Activated naive CD8-positive, alpha-beta T cell treated with anti-CD3 and anti-CD28 coated beads for 36 hours (primary cell): ENCODE data around the gene GDF11. TPM values are rescaled to one million over a fixed set of nuclear protein-coding genes. Genes with fewer than 3 reads are reported as not detected.

Experiments used
- DNase-seq: peaks from one replicate; pipeline ENCODE4 v3.0.0; 2021
- H3K27ac Mint-ChIP-seq: one replicate; pipeline ENCODE4 v1.8.0; 2022; ENCODE audit warnings: mild to moderate bottlenecking, moderate library complexity, mixed read lengths
- H3K27me3 Mint-ChIP-seq: one replicate; pipeline ENCODE4 v1.8.0; 2022; ENCODE audit warnings: mild to moderate bottlenecking, mixed read lengths
- H3K36me3 Mint-ChIP-seq: one replicate; pipeline ENCODE4 v1.8.0; 2021; ENCODE audit warnings: mild to moderate bottlenecking, mixed read lengths
- H3K4me1 Mint-ChIP-seq: one replicate; pipeline ENCODE4 v1.8.0; 2021; ENCODE audit warnings: mixed read lengths
- H3K4me3 Mint-ChIP-seq: one replicate; pipeline ENCODE4 v1.8.0; 2022; ENCODE audit warnings: mild to moderate bottlenecking, moderate library complexity, mixed read lengths
- H3K9me3 Mint-ChIP-seq: one replicate; pipeline ENCODE4 v1.8.0; 2022; ENCODE audit warnings: mixed read lengths
- total RNA-seq, 2 experiments: library from RNA; stranded (reverse); gene quantifications; one replicate each; pipeline ENCODE4 v1.2.3, GENCODE V29; 2021

GDF11 gene
- total RNA-seq = 10 to 100 TPM; 11.9 to 12.9 TPM

DNA sequence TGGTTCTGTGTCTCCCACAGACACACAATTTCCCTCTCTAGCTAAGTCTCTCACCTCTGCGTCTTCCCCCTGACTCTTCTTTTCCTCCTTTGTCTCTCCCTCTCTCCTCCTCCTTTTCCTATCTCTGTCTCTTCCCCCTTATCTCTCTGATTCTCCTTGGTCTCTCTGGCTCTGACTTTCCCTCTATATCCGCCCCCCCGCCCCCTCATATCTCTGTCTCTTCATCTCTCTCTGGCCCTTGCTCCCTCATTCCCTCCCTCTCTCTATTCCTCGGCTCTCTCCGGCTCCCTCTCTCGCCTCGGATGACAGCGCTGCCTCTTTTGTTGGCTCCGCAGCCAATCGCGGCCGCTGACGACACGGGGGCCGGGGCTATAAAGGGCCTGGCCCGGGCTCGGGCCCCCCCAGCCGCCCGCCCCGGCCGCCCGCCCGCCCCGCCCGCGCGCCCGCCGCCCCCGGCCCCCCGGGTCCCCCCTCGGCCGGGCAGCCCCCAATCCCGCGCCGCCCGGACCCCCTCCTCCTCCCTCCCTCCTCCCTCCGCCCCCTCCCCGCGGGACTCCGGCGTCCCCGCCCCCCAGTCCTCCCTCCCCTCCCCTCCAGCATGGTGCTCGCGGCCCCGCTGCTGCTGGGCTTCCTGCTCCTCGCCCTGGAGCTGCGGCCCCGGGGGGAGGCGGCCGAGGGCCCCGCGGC lies at the start of gene GDF11:
TSS of gene GDF11 (plus strand) at position 404 of the 687 bp plus-strand sequence. CDS start at position 599, 195 bp downstream.
- Mint-ChIP-seq H3K4me1 (peaks cover 42% of the 10 kb centered on the region), H3K36me3 (no peaks in the 10 kb centered on the region), H3K4me3 (peak within 1 kb of the TSS; percentile 85), H3K27me3 (no peaks in the 10 kb centered on the region), H3K27ac (peak within 1 kb of the TSS; percentile 69), H3K9me3 (no peaks in the 10 kb centered on the region)
- DNase-seq = peak; percentile 80

DNA sequence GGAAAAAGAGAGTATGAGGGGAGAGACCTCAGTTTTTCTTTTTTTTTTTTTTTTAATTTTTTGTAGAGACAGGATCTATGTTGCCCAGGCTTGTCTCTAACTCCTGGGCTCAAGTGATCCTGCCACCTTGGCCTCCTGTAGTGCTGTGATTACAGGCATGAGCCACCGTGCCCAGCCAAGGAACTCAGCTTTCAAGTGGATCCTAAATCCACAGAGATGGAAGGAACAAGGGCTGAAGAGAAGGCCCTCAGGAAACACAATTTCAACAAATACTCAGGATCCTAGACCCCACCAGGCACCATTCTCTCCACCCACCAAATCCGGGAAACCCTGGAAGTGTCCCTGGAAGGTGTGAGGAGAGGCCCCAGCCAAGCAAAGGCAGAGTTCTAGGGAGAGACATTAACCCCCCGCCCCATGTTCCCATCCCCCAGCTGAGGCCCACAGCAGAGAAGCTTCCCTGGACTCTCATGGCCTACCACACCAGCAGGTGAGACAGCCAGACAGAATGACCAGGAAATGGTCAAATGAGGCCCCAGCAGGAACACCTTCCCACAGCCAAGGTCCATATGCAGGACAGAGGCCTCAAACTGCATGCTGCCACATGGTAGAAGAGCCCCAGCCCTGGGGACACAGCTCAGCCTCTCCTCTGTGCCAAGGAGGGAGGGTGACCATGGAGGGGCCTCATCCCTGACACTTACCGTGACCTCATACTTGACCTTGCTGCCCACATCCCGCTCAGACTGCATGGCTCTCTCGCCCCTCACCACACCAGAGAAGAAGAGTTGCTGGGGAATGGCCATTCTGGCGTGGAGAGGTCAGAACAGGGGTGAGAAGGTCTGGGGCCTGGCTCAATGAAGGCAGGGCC lies 49.4 kb upstream of the GDF11 start:
- Mint-ChIP-seq H3K4me1 (no peaks in the 10 kb centered on the region), H3K27me3 (no peaks in the 10 kb centered on the region), H3K4me3 (no peak overlapping the region), H3K27ac (no peak overlapping the region), H3K9me3 (no peaks in the 10 kb centered on the region), H3K36me3 (no peaks in the 10 kb centered on the region)
- no peak for DNase-seq

DNA sequence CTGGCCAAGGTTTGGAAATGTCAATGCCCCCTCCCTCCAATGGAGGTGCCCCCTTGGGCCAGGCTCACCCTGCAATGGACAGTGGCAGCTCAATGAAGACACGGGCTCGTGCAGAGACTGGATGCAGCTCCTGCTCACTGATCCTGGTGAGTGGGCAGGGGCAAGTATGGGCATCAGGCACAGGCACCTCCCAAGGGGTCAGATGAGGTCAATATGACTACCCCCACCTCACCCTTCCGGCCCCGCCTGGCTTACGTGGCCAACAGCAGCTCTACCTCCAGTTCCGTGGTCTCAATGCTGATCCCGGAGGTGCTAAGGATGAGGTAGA lies 48.8 kb upstream of the GDF11 start:
- H3K27me3 Mint-ChIP-seq = no peaks in the 10 kb centered on the region
- no peak overlapping the region for H3K4me3 Mint-ChIP-seq
- H3K9me3 Mint-ChIP-seq = no peaks in the 10 kb centered on the region
- DNase-seq = no peak
- H3K4me1 Mint-ChIP-seq = no peaks in the 10 kb centered on the region
- no peaks in the 10 kb centered on the region for H3K36me3 Mint-ChIP-seq
- H3K27ac Mint-ChIP-seq = no peak overlapping the region

DNA sequence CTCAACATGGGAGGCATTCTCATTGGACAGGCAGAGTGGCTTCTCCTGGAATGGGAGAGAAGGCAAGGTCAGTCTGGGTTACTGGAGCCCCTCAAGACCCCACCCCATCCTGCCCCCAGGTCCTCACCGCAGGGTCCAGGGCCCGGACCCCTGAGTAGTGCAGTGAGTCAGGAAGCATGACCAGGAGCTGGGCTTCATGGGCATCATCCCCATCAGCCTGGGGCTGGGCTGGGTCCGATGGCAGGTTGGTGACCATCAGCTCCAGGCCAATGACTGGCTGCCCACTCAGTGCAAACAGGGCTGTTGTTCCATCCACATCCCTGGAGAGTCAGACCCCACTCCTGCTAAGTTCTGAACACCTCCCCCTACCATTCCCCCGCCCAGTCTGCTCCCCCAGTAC lies 48.3 kb upstream of the GDF11 start:
- Mint-ChIP-seq H3K27ac (no peak overlapping the region), H3K36me3 (no peaks in the 10 kb centered on the region), H3K4me1 (no peaks in the 10 kb centered on the region), H3K4me3 (no peak overlapping the region), H3K9me3 (no peaks in the 10 kb centered on the region), H3K27me3 (no peaks in the 10 kb centered on the region)
- no peak for DNase-seq

DNA sequence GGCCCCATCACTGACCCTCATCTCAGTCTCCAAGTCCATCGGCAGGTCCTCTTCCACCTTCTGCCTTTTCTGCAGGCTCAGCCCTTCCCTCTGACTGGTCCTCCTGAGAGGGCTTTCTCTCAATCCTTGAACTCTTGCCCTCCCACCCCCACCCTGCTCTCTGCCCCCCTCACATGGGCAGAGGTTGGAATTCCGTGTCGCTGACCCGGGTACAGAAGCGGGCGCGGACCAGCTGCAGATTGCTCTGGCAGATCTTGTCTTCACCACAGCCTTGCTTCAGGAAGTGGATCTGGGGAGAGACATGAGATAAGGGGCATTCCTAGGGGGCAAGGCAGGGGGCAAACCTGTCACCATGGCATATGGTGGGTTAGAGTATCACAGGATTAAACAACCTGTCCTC lies 47.6 kb upstream of the GDF11 start:
- H3K4me1 Mint-ChIP-seq = no peaks in the 10 kb centered on the region
- H3K27me3 Mint-ChIP-seq = no peaks in the 10 kb centered on the region

DNA sequence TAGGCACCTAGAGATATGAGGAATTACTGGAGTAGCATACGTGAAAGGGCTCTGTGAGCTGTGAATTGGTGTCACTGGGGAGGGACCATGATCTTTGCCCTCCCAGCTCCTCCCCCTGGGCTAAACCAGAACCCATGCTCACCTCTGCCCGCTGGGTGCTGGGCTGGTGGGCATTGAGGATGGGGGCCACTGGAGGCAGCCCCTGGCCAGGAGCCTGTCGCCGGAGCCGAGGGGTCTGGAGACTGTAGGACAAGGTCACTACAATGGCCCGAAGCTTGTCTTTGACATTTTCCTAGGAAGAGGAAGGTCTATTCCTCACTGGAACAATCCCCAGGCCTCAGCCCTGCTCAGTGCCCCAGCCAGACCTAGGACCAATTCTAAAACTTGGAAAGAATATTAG lies 46.8 kb upstream of the GDF11 start:
- Mint-ChIP-seq H3K36me3 (no peaks in the 10 kb centered on the region), H3K27me3 (no peaks in the 10 kb centered on the region), H3K4me1 (no peaks in the 10 kb centered on the region), H3K4me3 (no peak overlapping the region), H3K27ac (no peak overlapping the region), H3K9me3 (no peaks in the 10 kb centered on the region)
- DNase-seq = no peak

More for the DNA sequence above, 47.6 kb upstream of the GDF11 start:
- Mint-ChIP-seq H3K27ac (no peak overlapping the region), H3K4me3 (no peak overlapping the region), H3K36me3 (no peaks in the 10 kb centered on the region), H3K9me3 (no peaks in the 10 kb centered on the region)
- no peak for DNase-seq

DNA sequence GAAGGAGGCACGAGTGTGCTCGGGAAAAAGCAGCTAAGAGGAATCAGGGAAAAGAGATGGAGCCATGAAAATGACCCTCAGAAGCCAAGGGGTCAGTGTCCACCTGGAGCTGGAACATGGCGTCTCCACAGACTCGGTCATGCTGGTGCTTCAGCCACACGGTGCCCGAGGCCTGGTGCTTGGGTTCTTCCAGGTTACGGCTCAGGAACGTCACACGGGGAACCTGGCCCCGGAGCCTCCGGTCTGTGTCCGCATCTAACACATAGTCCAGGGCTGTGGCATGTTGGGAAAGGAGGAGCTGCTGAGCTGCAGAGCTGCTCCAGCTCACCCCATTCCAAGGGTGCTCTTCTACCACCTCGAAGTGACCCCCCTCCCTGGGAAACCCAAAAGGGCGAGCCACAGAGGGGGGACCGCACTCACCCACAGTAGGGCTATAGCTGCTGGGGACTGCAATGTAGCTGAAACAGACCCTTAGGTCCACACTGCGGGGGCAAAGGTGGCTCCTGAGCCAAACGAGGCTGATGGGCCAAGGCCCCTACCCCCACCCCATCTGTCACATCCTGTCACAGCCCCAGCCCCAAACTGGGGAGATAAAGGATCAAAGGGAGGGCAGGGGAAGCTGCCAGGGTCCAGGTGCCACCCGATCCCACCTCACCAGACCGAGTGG lies 46.0 kb upstream of the GDF11 start:
- no peak overlapping the region for H3K4me3 Mint-ChIP-seq
- DNase-seq = no peak
- no peaks in the 10 kb centered on the region for H3K36me3 Mint-ChIP-seq
- no peaks in the 10 kb centered on the region for H3K9me3 Mint-ChIP-seq
- no peaks in the 10 kb centered on the region for H3K27me3 Mint-ChIP-seq
- no peaks in the 10 kb centered on the region for H3K4me1 Mint-ChIP-seq
- H3K27ac Mint-ChIP-seq = no peak overlapping the region

DNA sequence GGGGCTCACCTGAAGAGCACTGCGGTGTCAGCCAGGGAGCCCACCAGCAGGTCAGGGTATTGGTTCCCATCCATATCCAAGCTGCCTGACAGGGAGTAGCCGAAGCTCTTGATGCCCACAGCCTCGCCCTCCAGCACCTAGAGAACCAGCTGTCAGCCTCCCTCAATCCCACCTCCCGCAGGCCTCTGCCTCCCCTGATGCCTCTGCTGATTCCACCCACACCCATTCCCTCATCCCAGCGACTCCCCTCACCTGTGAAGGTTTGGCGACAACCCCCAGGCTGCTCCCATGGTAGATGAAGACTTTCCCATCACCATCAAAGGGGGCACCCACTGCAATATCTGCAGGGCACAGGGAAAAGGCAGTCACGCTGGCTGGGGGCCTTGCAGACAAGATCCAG lies 45.2 kb upstream of the GDF11 start:
- Mint-ChIP-seq H3K4me3 (no peak overlapping the region), H3K4me1 (no peaks in the 10 kb centered on the region), H3K27me3 (no peaks in the 10 kb centered on the region), H3K9me3 (no peaks in the 10 kb centered on the region), H3K27ac (no peak overlapping the region), H3K36me3 (no peaks in the 10 kb centered on the region)
- no peak for DNase-seq

DNA sequence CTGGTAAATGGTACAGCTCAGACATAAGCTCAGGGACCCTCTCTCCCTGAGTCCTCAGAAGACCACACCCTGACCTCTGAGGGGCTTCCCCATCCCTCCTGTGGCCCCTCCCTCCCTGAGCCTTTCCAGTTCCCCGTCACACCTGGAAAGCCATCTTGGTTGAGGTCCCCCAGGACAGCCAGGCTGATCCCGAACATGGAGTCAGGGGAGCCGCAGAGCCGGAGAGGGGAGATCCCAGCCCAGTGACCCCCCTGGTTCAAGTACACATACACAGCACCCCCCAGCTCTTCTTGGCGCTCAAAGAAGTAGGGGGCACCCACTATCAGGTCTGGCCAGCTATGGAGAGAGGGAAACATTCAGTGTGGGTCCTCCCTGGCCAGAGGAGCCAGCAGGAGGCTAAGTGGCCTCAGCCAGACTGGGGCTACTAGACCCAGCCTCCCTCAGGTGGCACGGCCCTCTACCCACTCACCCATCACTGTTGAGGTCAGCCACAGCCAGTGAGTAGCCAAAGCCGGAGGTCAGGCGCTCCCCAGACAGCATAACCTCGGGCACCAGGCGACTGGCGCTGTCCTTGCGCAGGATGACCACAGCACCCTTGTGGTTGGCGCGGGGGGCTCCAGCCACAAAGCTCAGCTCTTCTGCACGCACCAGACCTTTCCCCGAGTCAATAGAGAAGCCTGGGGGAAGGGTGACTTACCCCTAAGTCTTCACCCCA lies 44.5 kb upstream of the GDF11 start:
- Mint-ChIP-seq H3K4me1 (no peaks in the 10 kb centered on the region), H3K4me3 (no peak overlapping the region), H3K9me3 (no peaks in the 10 kb centered on the region), H3K36me3 (no peaks in the 10 kb centered on the region), H3K27ac (no peak overlapping the region), H3K27me3 (no peaks in the 10 kb centered on the region)
- DNase-seq = no peak

DNA sequence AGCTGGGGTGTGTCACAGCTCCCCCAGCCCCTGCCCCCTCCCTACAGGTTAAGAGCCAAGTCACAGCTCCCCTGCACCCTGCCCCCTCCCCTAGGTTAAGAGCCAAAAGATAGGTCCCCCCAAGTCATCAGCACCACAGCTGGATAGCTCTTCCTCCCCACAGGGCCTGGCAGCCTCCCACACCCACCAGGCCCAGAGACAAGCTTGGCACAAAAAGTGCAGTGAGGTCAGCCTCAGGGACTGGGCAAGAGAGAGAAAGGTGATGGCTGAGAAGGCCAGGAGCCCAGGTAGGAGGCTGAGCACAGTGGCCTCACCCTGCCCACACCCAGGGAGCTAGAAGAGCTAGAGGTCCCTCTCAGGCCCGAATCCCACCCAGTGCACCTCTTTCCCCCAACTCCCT lies 44.0 kb upstream of the GDF11 start:
- no peak for DNase-seq
- H3K27me3 Mint-ChIP-seq = no peaks in the 10 kb centered on the region
- H3K9me3 Mint-ChIP-seq = no peaks in the 10 kb centered on the region
- H3K36me3 Mint-ChIP-seq = no peaks in the 10 kb centered on the region
- no peaks in the 10 kb centered on the region for H3K4me1 Mint-ChIP-seq
- H3K27ac Mint-ChIP-seq = no peak overlapping the region
- H3K4me3 Mint-ChIP-seq = no peak overlapping the region

DNA sequence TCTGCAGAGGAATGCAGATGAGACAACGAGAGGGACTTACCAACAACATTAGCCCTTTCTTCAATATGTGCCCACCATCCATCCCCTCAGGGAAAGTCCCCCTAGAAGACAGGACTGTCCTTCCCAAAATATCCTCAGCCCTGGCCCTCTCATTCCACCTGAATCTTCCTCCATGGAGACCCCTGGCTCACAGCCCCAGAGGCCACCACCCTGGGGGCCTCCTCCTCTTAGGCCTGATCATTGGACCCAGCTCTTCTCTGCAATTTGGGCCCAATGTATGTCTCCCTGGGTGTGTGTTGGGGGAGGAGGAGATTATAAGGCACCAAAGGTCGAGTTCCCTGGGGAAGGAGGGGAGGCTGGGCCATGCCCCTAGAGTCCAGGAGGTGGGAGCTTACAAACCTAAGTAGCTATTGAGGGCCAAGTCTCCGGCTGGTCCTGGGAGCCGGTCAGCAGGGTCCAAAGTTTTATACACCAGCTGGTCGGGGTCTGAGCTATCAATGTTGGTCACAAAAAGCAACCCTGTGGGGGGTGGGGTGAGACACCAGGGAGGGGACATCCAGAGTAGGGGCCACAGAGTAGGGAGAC lies 43.4 kb upstream of the GDF11 start:
- no peaks in the 10 kb centered on the region for H3K36me3 Mint-ChIP-seq
- no peaks in the 10 kb centered on the region for H3K4me1 Mint-ChIP-seq
- H3K27me3 Mint-ChIP-seq = no peaks in the 10 kb centered on the region
- no peak overlapping the region for H3K4me3 Mint-ChIP-seq
- H3K27ac Mint-ChIP-seq = no peak overlapping the region
- no peaks in the 10 kb centered on the region for H3K9me3 Mint-ChIP-seq
- no peak for DNase-seq

DNA sequence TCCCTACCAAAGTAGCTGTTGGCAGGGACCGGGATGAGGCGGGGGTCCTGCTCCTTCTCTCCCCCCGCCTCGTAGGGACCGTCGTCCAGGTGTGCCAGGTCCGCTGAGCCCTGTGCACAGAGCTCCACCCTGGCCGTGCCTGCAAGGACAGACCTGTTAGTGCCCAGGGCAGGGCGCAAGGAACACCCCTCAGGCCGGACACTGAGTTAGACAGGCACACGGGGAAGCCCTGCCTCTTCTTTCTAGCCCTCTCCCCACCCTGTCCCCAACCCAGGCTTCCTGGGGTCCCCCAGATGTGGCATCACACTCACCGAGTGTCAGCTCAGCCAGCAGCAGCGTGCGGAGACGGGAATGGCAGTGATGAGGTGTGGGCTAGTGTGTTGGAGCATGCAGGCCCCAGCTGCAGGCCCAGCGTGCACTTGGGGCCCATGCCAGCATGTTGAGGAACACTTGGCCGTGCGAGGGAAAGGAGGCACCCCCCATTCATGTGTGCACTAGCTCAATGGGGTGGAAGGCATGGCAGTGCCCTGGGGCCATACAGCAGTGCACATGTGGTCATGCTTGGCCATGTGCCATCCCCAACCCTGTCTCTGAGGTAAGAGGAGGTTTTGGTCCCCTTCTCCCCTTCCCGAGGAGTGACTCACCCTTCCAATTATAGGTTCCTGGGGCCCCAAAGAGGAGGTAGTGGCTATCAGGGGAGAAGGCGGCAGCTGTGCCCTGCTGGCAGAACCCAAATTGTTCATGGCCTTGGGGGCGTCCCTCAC lies 42.5 kb upstream of the GDF11 start:
- Mint-ChIP-seq H3K9me3 (no peaks in the 10 kb centered on the region), H3K27ac (no peak overlapping the region), H3K4me1 (no peaks in the 10 kb centered on the region), H3K4me3 (no peak overlapping the region), H3K36me3 (no peaks in the 10 kb centered on the region), H3K27me3 (no peaks in the 10 kb centered on the region)
- DNase-seq = no peak

DNA sequence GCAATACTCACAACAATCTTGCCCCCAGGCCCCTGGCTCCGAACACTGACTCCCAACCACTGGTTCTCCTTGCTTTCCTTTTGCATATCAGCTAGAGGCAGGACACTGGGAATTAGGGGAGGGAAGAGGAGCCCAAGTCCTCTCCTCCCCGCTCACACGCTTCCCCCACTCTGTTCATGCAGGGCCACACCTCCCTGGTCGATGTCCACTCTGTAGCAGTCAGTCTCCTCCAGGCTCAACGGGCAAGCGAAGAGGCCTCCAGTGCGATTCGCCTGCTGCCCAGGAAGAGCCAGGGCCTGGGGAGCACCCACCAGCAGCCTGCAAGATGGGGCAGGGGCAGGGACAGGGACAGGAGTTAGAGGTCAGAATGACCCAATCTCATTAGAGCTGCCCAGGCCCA lies 40.1 kb upstream of the GDF11 start:
- peaks cover 5% of the 10 kb centered on the region for H3K4me1 Mint-ChIP-seq
- peaks cover 10% of the 10 kb centered on the region for H3K27me3 Mint-ChIP-seq
- no peaks in the 10 kb centered on the region for H3K9me3 Mint-ChIP-seq
- no peak overlapping the region for H3K27ac Mint-ChIP-seq
- no peak overlapping the region for H3K4me3 Mint-ChIP-seq
- no peaks in the 10 kb centered on the region for H3K36me3 Mint-ChIP-seq
- DNase-seq = no peak

DNA sequence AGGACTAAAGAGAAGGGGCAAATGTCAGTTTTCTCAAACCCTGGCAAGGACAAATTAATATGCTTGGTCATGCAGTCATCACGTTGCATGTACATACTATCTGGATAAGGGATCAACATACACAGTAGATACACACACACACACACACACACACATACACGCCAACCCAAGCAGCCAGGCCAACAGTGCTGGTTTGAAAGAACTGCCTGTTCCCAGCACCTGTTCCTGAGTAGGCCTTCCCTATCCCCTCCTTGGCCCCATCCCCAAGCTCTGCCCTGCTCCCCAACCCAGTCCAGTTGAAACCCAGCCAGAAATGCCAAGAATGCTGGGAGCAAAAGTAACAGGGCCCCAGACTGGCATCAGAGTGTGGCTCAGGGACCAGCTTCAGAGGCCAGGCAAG lies 39.6 kb upstream of the GDF11 start:
- H3K4me1 Mint-ChIP-seq = peaks cover 8% of the 10 kb centered on the region
- no peak for DNase-seq

More for the DNA sequence above, 39.6 kb upstream of the GDF11 start:
- H3K9me3 Mint-ChIP-seq = no peaks in the 10 kb centered on the region
- no peak overlapping the region for H3K4me3 Mint-ChIP-seq
- H3K27ac Mint-ChIP-seq = no peak overlapping the region
- H3K36me3 Mint-ChIP-seq = no peaks in the 10 kb centered on the region
- H3K27me3 Mint-ChIP-seq = peaks cover 13% of the 10 kb centered on the region
